HG02610 (cell line): Measurements from ENCODE around the gene LRPAP1.

ENCODE experiments used
- ATAC-seq: cut with Tn5 transposase; IDR thresholded peaks from one replicate; pipeline ENCODE4 v1.9.1; 2021; ENCODE audit warnings: mild to moderate bottlenecking, moderate library complexity; ENCODE audit not compliant: unreplicated experiment

Gene LRPAP1

DNA sequence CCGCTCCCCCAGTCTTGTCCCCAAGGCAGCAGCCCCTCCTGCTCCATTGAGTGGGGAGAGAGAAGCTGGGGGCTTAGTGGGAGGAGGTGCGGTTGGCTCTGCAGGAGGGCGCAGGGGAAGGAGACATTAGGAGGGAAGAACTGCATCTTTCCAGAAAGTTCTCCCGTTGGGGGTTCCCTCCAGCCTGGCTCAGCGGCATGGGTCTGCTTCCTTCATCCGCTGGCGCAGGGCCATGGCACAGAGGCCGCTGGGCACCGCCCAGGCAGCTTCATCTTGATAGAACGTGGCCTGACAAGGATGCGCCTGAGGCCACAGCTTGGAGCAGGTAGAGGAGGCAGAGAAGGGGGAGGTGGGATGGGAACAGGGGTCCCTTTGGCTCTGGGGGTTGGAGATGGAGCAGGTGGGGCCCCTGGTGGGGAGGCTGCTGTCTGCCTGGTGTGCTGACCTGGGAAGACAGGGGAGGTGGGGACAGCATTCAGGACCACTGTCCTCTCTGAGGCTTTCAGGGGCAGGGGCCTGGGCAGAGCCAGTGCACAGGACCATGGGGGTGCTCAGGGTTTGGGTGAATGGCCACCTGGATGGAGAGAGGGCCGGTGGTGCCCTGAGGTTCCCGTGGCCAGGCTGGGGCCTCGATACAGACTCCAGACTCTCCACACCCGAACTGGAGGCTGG lies 57.0 kb downstream of the LRPAP1 start:
- ATAC-seq = no peak

- ATAC-seq = no peak
Observed at GRCh38 chr4:3473996-3474765, 58.0 kb downstream of the LRPAP1 start.

GRCh38 chr4:3473181-3473950 lies 58.9 kb downstream of the LRPAP1 start:
- ATAC-seq = no peak

- ATAC-seq = no peak
Observed at GRCh38 chr4:3472411-3473141, 59.6 kb downstream of the LRPAP1 start.

- no peak for ATAC-seq
Observed at GRCh38 chr4:3471886-3472285, 60.3 kb downstream of the LRPAP1 start.

DNA sequence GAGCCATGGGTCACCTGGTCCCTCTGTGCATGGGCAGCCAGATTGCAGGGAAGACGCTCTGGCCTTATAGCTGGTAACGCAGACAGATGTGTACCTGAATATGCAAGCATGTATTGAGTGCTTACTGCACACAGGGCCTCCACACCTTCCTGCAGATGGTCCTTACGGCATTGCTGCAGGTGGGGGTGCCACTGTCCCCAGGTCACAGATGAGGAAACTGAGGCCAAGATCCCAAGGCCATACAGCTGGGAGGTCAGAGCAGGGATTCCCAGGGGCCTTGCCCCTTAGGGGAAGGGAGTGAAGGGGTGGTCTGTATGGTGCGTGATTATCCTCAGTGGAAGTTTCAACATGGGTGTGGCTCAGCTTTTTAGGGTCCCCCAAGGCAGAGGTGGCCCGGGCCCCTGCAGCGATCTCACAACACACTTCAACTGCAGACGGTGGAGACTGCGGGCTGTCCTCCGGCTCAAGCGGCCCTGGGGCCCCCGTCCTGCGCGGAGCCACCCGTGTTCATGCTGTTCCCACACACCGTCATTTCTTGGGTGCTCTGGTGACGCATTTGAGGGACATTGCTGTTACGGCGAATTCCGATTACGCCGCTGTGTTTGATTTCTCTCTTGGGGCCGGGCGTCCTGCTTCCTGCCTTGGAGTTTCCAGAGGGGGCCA lies 61.0 kb downstream of the LRPAP1 start:
- no peak for ATAC-seq

DNA sequence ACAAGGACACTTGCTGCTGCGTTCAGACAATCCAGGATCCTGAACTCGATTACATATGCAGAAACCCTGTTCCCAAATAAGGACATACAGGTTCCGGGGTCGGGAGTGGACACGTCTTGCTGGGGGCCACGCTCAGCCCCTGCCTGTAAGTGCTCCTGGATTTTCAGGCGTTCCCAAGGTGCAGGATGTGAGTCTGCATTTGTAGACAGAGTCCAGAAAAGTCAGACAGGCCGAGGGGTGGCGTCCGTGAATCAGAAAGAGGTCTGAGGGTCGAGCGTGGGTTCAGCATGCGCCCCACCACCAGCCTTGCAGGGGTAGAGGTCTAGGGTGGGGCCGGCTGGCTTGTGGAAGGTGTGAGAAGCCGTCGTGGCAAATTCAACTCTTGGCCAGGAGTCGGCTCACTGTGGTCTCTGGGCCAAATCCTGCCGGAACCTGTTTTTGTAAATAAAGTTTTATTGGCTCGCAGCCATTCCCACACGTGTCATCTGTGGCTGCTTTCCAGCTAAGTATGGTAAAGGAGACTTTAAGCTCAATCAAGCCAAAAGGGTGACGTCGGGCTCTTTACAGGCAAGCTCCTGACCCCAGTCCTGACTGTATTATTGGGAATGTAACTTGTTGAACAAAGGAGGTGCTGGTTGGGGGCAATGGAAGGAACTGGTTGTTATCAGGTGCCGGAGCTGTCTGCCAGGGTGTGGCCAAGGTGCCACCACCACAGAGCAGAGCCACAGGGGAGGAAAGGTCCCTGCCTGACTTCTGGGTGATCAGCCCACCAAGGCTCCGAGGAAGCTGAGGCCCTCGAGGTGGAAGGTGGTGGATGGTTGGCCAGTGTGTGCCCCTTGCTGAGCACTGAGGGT lies 61.8 kb downstream of the LRPAP1 start:
- ATAC-seq = no peak

DNA sequence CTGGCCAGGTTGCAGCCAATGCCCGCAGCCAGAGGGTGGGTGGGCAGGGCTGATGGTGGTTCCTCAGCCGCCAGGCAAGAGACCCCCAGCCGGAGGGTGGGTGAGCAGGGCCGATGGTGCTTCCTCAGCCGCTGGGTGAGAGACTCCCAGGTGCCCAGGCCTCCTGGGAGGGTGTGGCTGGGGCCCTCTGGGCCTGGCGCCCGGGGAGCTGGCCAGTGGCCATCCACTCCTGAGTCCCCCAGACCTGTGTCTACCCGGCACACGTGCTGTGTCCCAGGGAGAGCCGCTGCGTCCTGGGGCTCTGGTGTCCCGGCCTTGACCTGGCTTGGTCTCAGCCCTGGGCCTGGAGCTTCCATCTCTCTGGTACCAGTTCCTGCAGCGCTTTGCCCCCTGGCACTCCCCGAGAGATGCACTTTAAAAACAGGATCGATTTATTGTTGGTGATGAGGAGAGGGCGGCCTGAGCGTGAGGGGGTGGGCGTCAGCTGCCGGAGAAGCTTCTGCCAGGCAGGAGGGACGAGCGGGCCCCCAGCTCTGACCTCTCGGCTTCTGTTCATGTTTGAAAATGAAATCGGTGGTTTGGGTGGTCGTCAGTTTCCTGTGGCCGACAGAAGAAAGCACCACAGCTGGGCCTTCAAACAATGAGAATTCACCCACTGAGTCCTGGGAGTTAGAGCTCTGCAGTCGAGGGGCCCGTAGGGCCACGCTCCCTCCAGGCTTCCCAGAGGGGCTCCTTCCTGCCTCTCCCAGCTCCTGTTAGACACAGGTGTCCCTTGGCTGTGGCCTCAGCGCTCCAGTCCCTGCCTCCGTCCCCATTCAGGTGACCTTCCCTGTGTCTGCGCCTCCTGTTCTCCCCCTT lies 62.6 kb downstream of the LRPAP1 start:
- ATAC-seq = no peak

GRCh38 chr4:3468804-3469203 lies 63.4 kb downstream of the LRPAP1 start:
- ATAC-seq = no peak

DNA sequence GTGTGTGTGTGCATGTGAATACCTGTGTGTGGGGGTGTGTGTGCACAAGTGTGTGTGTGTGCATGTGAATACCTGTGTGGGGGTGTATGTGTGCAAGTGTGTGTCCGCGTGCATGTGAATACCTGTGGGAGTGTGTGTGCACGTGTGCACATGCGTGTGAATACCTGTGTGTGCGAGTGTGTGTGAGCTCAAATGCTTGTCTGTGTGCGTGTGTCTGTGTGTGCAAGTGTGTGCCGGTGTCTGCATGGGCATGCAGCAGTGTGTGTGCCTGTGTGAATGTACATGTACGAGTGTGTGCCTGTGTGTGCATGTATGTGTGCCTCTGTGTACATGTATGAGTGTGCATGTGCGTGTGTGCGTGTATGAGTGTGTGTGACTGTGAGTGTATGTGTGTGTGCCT lies 64.1 kb downstream of the LRPAP1 start:
- ATAC-seq = no peak

GRCh38 chr4:3467601-3468031 lies 64.6 kb downstream of the LRPAP1 start:
- ATAC-seq = no peak

DNA sequence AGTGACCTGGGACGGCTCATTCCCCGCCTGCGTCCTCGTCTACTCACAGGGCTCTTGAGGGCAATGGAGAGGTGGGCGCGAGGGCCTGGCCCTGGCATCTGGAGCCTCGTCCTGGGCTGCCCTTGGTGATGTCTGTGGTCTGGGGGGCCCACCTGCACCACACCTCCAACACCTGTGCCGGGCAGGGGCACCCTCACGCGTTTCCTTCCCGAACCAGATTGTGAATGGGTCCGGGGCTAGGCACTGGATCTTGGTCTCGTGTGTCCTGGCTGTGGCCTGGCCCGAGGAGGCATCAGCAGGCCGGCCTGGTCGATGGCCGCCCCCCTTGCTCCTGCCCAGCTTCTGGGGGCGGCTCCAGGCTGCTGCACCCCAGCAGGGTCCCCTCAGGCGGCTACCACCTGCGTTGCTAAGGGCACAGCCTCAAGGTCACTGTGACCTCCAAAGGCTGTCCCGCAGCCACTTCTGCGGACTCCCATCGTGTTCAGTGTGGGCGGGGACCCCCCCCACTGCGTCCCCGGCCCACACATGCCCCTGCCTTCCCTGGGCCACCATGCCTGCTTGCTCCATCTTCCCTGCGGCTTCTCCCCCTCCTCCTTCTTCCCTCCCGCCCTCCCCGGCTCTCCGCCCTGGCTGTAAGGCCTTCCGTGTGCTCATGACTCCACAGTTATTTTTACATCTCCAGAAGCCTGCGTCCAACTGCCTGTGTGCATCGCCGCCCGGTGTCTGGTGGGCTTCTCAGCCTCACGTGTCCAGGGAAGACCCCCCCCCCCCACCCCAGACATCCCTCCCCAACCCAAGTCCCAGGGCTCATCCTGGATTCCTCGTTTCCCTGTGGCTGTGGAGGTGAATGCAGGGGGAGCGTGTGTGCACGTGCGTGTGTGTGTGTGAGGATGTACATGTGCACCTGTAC lies 65.3 kb downstream of the LRPAP1 start:
- ATAC-seq = no peak

- no peak for ATAC-seq
Observed at GRCh38 chr4:3465698-3466671, 66.2 kb downstream of the LRPAP1 start.

- ATAC-seq = no peak
Observed at GRCh38 chr4:3464911-3465697, 67.1 kb downstream of the LRPAP1 start.

GRCh38 chr4:3464349-3464905 lies 67.8 kb downstream of the LRPAP1 start:
- ATAC-seq = no peak
